HG02938 (cell line): ENCODE data around the gene RNF141.
A peak's percentile ranks its signal among the peaks of the same experiment; 100 is the strongest.

Source experiments
- ATAC-seq: cut with Tn5 transposase; IDR thresholded peaks from one replicate; pipeline ENCODE4 v1.9.1; 2021; ENCODE audit warnings: mild to moderate bottlenecking, moderate library complexity; ENCODE audit not compliant: unreplicated experiment

RNF141 gene

DNA sequence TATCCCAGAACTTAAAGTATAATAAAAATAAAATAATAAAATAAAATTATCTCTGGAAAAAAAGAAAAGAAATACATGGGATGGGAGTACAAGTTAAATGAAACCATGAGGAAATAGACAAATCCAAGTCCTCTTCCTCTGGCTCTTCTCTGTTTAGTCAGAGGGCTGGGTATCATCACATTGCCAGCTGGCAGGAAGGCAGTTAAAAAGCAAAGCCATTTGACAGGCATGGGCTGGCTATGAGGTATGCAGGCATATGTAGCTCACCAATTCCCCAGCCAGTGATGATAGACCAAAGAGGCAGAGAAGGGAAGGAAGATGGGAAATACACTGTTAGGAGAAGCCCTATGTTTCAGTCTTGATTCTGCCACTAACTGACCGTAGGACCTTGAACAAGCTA, 21.0 kb upstream of the RNF141 start:
- no peak for ATAC-seq

DNA sequence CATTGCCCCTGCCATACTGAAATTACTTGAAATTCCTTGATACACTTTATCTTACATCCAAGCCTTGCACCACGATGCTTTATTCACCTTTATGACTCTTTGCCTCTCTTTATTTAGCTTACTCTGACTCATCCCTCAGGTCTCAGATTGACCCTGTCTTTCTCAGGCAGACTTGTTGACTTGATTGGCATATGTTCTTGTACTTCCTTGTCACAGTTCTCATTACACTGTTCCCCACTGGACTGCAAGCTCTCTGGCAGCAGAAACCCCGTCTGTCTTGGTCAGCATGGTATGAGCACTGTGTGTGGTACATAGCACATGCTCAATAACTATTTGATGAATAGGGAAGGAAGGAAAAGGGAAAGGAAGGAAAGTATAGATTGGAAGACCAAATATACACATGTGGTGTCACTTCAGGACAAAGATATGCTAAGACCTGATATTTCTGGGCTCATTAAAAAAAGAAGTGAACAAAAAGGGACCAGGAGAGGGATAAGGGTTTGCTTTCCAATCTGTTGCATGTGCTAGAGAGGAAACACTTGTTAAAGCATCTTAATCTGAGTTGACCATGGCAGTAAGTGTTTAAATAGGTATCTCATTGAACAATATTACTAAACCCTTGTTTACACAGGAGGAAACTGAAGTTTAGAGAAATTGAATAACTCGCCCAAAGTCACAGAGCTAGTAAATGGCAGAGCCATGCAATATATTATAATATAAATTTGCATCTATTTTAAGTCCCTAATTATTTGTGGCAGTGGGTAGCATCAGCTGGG, 20.2 kb upstream of the RNF141 start:
- no peak for ATAC-seq

DNA sequence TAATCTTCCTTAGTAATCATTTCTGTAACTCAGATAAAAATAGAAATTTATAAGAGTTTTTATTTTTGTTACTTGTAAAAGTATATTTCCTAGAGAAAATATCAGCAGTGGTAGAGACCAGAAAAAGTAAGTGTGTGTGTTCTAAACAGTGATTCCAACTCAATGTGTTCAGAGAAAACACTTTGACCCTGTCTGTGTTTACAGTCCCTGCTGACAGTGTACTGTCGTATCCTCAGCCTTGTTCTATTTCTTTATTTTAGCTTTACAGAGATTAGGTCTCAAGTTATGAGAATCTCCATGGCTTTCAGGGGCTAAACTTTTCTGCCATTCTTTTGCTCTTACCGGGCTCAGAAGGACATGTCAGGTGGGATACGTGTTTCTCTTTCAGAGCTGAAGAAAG, 17.3 kb upstream of the RNF141 start:
- no peak for ATAC-seq

DNA sequence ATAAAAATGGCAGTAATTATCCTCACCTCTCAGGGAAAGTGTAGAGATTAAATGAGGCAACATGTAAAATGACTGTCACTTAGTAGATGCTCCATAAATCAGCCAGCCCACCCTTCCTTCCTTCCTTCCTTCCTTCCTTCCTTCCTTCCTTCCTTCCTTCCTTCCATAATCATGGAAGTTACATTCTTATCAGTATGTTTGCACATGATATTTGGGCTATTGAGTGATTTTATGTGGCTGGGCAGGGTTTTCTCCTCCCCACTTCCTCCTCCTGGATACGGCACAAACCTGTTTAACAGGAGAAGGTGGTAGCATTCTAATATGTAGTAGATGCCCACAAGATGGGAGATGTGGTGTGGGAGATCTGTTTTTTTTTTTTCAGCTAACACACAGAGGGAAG, 15.6 kb upstream of the RNF141 start:
- no peak for ATAC-seq

DNA sequence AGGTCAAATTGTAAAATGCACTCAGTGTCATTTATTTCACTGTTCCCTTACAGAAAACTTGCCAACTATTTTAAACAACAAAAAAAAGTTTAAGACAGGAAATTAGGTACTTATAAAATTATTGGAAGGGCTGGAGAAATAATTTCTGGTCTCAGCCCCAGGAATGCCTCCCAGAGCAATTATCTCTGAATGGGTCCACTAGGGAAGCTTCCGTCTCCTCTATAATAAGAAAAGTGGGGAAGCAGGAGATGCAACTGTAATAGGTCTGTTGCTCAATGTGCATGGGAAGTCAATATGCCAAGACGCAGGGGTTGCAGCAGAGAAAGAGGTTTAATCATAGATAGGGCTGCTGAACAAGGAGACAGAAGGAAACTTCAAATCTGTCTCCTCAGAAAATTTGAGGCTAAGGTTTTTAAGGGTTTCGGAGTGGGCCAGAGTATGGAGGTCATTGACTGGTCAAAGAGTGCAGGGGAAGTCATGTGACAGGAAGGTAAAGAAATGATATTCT, 10.9 kb upstream of the RNF141 start:
- no peak for ATAC-seq

DNA sequence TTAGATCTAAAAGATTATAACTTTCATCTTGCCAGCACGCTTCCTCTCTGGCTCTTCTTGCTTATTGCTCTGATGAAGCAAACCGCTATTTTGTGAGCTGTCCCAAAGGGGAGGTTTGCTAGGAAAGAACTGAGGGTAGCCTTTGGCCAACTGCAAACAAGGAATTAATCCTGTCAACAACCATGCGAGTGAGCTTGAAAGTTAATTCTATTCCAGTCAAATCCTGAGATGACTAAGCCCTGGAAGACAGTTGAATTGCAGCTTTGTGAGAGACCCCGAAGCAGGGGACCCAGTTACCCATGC, 10.3 kb upstream of the RNF141 start:
- no peak for ATAC-seq

DNA sequence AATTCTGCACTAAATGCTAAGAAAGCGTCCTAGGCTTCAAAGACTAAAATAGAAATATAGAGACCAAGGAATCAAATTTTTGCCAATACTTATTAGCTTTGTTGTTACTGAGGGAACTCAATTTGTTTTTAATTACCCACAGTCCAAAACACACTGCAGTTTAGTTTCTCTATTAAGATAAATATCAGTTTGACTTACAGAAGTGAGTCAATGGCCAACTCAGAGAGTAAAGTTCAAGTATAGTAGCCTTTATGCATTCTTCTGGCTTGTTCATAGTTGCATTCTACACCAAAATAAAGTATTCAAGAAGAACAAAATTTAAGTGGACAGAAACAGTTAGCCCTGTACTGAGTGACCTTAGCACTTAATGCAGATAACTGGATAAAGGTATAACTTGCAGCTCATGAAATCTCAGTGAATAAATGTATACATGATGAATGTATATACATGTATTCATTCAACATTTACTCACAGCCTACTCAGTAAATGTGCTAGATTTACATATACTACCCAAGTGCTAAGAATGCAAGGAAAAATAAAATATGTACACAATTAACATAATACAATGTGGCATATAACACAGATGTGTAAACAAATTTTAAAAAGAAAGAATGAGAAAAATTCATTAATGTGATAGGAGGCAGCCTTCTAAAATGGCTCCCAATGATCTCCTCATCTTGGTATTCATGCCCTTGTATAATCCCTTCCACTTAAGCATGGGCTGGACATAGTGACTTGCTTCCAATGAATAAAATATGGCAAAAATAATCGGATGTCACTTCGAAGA, 9.7 kb upstream of the RNF141 start:
- no peak for ATAC-seq

DNA sequence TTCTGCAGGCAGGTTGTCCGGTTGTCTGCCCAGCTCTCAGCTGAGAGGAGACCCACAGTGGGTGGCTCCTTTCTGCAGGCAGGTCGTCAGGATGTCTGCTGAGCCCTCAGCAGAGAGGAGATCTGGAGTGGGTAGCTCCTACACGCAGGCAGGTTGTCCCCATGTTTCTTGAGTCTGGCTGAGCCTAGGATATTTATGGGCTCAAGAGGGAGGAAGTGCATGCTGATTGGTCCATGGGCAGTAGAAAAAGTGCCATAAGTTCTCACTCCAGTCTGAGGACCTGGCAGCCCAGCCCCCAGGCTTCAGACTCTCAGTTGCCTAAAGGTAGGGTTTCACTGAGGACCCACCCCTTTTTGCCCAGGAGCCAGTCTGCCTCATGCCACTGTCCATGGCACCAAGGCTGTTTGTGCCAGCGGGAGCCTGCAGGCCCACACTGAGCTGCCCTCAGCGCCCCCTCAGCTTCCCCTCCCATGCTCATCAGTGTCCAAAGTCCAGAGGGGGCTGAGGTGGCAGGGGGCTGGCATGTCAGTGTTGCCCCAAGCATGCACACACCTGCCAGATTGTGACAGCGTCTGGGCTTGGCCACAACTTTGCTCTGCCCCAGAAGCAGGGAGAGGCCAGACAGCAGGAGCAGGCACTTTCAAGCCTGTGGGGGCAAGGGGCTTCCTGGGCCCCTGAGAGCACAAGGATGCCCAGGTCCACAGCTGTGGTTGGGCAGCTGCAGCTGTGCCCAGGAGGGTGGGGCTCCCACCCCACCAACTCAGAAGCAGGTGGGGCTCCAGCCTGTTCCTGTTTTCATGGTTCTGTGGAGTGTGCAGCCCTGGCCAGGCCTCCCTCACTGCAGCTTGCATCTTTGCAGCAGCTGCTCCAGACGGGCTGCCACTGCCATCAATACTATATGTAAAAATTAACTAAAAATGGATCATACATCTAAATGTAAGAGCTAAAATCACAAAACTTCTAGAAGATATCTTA, 3.8 kb upstream of the RNF141 start:
- no peak for ATAC-seq

DNA sequence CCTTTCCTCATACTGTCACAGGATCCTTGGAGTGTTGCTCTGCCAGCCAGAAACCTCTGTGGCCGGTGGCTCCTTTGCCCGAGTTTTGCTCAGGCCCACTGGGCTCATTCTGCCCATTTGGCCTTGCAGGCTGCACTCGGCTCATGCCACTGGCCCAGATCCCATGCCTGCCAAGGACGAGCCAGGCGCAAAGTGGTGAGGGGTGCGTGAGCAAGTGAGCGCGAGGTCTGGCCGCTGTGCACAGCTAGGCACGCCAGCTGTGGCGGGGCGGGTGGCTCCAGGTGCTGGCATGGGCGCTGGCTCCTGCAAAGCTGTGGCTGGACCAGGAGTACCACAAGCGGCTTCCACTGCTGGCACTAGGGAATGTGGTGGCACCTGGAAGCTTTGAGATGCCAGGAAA, 2.8 kb upstream of the RNF141 start:
- ATAC-seq, result no peak

DNA sequence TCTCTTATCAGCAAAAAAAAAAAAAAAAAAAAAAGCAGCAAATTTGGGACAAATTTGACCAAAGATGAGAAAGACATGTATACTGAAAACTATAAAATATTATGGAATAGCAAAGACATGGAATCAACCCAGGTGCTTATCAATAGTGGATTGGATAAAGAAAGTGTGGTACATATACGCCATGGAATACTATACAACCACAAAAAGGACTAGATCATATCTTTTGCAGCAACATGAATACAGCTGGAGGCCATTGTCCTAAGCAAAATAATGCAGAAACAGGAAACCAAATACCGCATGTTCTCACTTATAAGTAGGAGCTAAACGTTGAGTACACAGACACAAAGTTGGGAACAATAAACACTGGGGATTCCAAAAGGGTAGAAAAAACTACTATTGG, 1.8 kb upstream of the RNF141 start:
- no peak for ATAC-seq

DNA sequence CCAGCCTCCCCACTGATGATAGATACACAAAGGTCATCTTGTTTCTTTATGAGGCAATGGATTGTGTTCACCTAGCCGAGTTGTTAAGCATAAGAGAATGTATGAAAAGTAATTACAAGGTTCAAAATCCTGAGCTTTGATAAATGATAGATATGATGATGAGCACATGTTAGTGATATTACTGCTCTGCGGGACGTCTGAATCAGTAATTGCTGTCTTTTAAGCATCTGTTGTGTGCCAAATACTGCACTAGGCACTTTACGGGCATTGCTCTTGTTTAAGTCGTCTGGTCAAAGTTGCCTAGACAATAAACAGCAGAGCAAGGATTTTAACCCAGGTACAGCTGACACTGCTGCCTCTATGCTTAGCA, 559 bp upstream of the RNF141 start:
- no peak for ATAC-seq

DNA sequence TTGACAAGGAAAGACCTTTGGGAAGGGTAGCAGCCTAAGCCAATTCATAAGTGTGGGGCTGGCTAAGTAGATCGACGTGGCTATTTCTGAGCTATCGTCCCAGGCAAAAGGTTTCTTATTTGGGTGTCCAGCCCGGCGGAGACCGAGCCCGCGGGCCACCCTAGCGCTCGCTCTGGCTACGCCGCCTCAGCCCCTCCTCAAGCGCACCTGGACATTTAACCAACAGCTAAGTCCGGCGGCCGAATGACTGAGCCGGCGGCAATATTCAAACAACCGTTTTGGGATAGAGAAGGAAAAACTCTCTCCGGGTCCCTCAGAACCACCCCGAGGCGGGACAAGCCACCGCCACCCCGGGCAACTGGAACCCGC, 457 bp downstream of the RNF141 start:
- peak; percentile 35 for ATAC-seq

DNA sequence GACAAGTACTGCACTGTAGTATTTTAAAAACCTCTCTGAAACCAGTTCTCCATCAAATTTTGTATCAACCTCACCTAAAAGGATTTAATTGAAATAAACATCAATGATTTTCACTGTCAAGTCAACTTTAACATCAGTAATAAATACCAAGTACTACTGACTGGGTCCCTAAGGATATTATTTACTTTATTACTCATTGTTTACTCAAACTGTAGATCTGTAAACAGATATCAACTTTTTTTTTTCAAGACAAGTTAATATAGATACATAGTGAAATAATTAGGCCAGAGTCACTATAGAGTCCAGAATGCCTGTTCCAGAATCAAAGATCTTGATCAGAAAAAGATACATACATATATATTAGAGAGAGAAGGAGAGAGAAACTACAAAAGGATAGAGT, 1.6 kb downstream of the RNF141 start:
- no peak for ATAC-seq

DNA sequence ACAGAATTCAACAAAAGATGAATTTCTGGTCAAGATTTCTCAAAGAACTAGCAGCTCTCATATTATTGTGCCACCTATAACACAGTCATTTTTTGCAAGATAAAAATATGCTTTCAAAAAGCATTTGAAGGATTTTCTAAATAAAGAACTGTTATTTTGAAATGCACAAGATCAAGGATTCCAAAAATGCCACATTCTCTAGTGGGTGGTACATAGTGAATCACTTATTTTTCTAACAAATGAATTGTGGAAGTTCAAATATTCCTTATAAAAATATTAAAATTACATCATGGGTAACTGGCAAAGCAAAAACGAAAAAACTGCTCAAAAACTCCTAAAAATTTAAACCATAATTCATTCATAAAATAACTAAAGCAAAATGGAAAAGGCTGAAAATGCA, 2.1 kb downstream of the RNF141 start:
- ATAC-seq, result no peak

DNA sequence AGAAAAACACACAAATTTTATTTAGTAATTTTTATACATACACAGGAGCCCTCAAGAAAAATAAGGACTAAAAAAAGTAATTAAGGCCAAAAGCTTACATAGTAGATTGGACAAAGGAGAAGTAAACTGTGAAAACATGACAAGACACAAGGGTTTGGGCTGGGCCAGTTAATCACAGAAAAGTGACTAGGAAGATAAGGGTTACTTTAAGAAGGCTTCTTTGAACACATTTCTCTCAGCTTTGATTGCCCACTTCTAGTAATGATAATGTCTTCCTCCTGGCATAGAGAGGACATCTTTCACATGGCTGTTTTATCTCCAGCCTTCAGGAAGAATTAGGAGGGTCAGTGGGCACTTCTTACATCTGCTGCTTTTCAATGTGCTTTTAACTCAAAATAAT, 3.4 kb downstream of the RNF141 start:
- ATAC-seq, result no peak

DNA sequence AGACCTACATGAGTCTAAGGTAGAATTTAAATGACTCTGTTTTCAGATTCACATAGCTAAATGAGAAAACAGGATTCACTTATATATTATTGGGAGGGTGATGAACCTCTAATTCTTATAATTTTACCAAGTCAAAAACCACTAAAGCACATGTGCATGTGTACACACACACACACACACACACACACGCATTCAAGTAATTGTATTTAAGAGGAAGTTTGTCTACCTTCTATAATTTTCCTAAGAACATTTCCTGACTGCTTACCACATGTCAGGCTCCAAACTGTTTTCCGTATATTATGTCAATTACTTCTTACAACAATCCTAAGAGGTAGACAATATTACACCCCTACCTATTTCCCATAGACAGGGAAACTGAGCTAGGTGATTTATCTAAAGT, 6.7 kb downstream of the RNF141 start:
- ATAC-seq, result no peak

DNA sequence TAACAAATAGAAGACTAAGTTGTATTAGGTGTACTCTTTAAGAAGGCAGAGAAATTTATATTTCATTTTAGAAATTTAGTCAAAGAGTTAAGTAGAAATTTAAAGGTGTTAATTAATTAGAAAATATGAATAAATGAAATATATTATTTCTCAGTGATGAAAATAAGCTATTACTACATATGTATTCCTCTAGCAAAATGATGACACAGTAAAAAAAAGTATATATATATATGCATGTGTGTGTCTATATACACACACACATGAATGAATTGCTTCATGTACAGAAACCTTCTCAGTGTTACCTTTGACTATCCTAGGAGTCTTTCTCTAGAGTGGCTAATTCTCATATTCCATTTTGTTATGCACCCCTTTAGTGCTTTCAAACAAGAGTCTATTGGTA, 7.7 kb downstream of the RNF141 start:
- ATAC-seq, result no peak

DNA sequence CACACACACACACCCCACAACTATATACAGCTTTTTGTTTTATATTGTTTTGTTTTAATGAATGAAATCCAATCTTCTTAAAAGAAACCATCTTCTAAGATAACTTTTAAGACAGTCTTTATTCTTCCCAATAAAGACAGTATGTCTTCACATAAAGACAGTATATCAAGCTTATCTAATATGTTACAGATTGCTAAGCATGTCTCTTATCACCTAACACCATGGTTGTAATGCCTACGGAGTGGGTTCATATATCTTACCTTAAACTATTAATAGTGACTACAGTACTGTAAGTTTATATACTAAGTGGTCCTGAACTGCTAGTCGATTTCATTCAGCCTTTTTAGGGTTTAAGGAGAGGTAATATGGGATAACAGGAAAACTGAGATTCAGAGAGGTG, 8.5 kb downstream of the RNF141 start:
- ATAC-seq, result no peak

DNA sequence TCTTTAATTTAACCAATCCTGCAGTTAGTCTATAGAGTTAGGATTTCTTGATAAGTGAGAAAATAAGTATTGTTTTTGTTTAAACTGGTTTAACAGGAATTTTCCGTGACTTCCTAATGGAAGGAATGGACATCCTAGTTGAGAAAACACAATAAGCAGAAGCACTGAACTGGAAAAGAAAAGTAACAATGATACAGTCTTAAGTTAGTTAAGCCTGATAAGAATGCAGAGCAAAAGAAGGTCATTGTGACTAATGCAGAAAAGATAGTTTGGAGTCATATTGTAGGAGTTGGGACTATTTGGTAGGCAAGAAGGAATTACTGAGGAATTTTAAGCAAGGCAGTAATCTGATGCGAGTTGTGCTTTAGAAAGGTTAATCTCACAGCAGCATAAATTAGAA, 11.7 kb downstream of the RNF141 start:
- ATAC-seq, result no peak

DNA sequence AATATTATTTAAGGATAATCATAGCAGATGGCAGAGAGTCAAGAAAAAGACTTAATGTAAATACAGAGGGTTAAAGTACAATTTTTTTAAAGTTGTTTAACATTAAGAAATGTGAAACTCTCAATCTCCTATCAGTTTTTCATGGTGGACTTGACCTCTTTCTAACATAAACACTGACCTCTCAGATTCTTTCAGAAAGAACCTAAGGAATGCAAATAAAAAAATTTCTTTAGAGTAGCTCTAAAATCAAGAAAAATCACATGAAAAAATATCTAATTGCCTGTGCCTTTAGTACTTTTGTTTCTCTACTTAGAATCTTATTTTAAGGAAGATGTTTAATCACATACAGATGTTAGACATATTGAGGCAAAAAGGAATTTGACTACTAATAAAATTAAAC, 12.9 kb downstream of the RNF141 start:
- ATAC-seq, result no peak
